IMR-90 (cell line): ENCODE data around the gene SLC47A2.

ENCODE experiments used
- CEBPB ChIP-seq: IDR thresholded peaks from 2 replicates; pipeline ENCODE4 v1.6.1; 2012; ENCODE audit warnings: low read depth, low read length, improper control_type of control experiment
- MAFK ChIP-seq: IDR thresholded peaks from 2 replicates; pipeline ENCODE4 v1.6.1; 2012; ENCODE audit warnings: low read depth, low read length, improper control_type of control experiment
- MXI1 ChIP-seq: IDR thresholded peaks from 2 replicates; pipeline ENCODE4 v1.6.1; 2012; ENCODE audit warnings: low read depth, mild to moderate bottlenecking, low read length, moderate library complexity, borderline replicate concordance
- NFE2L2 ChIP-seq: fragments of 150-350 bp; IDR thresholded peaks from 2 replicates; pipeline ENCODE4 v1.6.1; 2016; ENCODE audit warnings: low read depth, mild to moderate bottlenecking, low read length
- POLR2A ChIP-seq: IDR thresholded peaks from 2 replicates; pipeline ENCODE4 v1.6.1; 2012; ENCODE audit warnings: mild to moderate bottlenecking, low read depth, low read length
- RAD21 ChIP-seq: IDR thresholded peaks from 2 replicates; pipeline ENCODE4 v1.6.1; 2012; ENCODE audit warnings: low read length, improper control_type of control experiment
- RCOR1 ChIP-seq: IDR thresholded peaks from 2 replicates; pipeline ENCODE4 v1.6.1; 2012; ENCODE audit warnings: mild to moderate bottlenecking, low read length, improper control_type of control experiment; ENCODE audit not compliant: insufficient replicate concordance
- RFX5 ChIP-seq: IDR thresholded peaks from 2 replicates; pipeline ENCODE4 v1.8.0; 2012; ENCODE audit warnings: low read depth, mild to moderate bottlenecking, low read length, moderate library complexity
- SMC3 ChIP-seq: fragments of 150-350 bp; IDR thresholded peaks from 2 replicates; pipeline ENCODE4 v1.6.1; 2016; ENCODE audit warnings: low read depth, mild to moderate bottlenecking, antibody characterized with exemption, low read length, moderate library complexity
- TF ChIP-seq, protein P1 (sequence below): conservative IDR thresholded peaks from 2 replicates; pipeline ENCODE4 v1.5.1; 2012; ENCODE audit warnings: mild to moderate bottlenecking, low read depth, low read length, improper control_type of control experiment
- TF ChIP-seq, protein P2 (sequence below): fragments of 150-350 bp; IDR thresholded peaks from 2 replicates; pipeline ENCODE4 v1.6.1; 2016; ENCODE audit warnings: low read depth, mild to moderate bottlenecking, low read length, moderate library complexity, borderline replicate concordance

DNA sequence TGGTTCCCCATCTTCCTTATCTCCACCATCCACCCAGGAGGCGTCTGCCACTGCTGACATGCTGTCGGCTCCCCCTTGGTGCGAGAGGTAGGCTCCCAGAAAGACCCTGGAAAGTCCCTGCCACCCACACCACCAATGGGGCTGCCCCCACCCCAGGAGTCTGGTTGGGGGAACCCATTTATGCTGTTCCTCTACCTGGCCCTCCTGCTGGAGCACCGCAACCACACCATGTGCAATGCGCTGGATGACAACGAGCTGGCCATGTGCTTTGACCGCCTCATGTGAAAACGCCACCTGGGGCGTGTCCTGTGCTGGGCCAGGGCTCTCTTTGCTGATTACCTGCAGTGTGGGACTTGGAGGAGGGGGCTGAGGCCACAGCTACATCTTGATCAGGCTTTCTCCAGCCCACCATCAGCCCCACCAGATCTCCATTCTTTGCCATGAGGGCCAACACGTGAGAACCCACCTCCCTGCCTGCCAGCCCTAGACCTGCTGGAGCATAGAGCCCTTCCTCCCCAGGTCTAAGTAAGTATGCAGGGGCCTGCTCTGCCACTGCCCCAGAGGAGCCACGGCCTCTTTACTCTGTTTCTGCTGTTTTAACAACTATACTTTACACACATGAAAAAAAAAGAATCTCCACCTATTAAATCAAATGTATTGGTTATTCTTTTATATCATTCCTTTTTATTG lies 39.6 kb upstream of the SLC47A2 start:
- TF ChIP-seq, protein P1, sequence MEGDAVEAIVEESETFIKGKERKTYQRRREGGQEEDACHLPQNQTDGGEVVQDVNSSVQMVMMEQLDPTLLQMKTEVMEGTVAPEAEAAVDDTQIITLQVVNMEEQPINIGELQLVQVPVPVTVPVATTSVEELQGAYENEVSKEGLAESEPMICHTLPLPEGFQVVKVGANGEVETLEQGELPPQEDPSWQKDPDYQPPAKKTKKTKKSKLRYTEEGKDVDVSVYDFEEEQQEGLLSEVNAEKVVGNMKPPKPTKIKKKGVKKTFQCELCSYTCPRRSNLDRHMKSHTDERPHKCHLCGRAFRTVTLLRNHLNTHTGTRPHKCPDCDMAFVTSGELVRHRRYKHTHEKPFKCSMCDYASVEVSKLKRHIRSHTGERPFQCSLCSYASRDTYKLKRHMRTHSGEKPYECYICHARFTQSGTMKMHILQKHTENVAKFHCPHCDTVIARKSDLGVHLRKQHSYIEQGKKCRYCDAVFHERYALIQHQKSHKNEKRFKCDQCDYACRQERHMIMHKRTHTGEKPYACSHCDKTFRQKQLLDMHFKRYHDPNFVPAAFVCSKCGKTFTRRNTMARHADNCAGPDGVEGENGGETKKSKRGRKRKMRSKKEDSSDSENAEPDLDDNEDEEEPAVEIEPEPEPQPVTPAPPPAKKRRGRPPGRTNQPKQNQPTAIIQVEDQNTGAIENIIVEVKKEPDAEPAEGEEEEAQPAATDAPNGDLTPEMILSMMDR = no peak
- TF ChIP-seq POLR2A = no peak
- no peak for TF ChIP-seq RAD21
- no peak for TF ChIP-seq MXI1
- TF ChIP-seq RFX5 = no peak
- TF ChIP-seq RCOR1 = no peak
- TF ChIP-seq MAFK = no peak
- TF ChIP-seq CEBPB = no peak
- no peak for TF ChIP-seq NFE2L2
- TF ChIP-seq SMC3 = no peak
- TF ChIP-seq, protein P2, sequence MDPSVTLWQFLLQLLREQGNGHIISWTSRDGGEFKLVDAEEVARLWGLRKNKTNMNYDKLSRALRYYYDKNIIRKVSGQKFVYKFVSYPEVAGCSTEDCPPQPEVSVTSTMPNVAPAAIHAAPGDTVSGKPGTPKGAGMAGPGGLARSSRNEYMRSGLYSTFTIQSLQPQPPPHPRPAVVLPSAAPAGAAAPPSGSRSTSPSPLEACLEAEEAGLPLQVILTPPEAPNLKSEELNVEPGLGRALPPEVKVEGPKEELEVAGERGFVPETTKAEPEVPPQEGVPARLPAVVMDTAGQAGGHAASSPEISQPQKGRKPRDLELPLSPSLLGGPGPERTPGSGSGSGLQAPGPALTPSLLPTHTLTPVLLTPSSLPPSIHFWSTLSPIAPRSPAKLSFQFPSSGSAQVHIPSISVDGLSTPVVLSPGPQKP = no peak
